ENCODE measurements around the gene PPP1R2C.

The PPP1R2C gene

GRCh38 chrX:42735250-42735649 is 42.7 kb downstream of the PPP1R2C start:
- Histone ChIP-seq H3K36me3 (replicated peaks) (no peaks in the 10 kb centered on the region), H3K9me3 (no peaks in the 10 kb centered on the region), H3K4me1 (no peaks in the 10 kb centered on the region), H3K4me3 (no peak overlapping the region), H3K27me3 (ENCODE audit: low read depth) (no peaks in the 10 kb centered on the region)
- no peak for DNase-seq (ENCODE audit: low spot score in 2 of 2)
- in situ Hi-C loops (cut with MboI; ENCODE audit: low sequenced_read_pairs): no loop called here

GRCh38 chrX:42732506-42732905 is 45.5 kb downstream of the PPP1R2C start:
- Histone ChIP-seq H3K4me1 (no peaks in the 10 kb centered on the region), H3K9me3 (no peaks in the 10 kb centered on the region), H3K36me3 (replicated peaks) (no peaks in the 10 kb centered on the region), H3K4me3 (no peak overlapping the region), H3K27me3 (ENCODE audit: low read depth) (no peaks in the 10 kb centered on the region)
- in situ Hi-C loops (cut with MboI; ENCODE audit: low sequenced_read_pairs): no loop called here
- no peak for DNase-seq (ENCODE audit: low spot score in 2 of 2)
